HG03439 (cell line): ENCODE results near the gene PDE4D.
"Not testable (repeated sequence)": the region's sequence is repeated elsewhere in the genome, so short reads cannot be mapped to it uniquely, and the experiment has no call there.

ENCODE experiments used
- ATAC-seq: cut with Tn5 transposase; IDR thresholded peaks from one replicate; pipeline ENCODE4 v1.9.1; 2021; ENCODE audit warnings: mild to moderate bottlenecking, moderate library complexity; ENCODE audit not compliant: unreplicated experiment

Gene PDE4D

DNA sequence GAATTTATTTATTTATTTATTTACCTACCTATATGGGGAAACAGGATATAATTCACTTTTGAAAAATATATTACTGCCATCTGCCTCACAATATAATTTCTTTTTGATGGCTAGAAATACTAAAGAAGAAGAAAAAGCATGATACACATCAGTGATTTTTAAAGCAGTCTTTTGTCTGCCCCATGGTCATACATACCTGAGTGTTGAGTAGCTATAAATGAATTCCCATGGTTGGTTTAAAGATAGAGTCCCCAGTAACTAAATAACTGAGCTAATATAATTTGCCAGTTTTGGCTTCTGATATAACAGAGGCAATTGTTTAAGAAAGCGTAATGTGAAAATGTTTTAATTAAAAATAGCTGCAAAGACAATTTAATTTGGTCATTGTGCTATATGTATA lies 447.8 kb downstream of the PDE4D start:
- ATAC-seq: no peak

DNA sequence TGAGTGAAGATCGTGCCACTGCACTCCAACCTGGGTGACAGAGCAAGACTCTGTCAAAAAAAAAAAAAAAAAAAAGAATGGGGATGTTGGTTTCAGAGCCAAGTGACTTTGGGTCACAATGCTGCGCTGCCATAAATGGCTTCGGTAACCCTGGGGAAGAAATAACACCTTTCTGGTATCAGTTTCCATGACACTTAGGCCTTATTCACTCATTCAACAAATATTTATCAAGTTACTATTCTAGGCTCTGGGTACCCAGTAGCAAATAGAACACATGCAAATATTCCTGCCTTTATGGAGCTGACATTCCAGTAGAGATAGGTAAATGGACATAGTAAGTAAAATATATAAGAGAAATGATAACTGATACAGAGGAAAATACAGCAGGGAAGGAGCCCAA lies 454.2 kb downstream of the PDE4D start:
- ATAC-seq: no peak

DNA sequence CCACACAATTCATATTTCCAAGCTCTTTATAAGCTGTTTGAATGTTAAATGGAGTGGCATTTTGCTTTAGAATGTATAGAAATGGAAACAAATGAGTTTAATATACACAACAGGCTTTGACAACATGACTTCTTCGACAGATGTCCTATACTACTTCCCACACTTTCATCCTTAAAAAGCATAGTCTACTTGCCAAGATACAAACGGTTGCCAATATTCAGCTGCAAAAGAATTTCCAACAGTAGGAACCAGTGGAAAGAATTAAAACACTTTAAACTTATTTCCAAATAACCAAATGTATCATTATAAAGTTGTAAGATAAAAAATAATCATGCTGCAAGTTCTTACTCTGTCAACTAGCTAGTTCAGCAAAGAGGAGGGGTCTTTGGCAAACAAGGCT lies 456.4 kb downstream of the PDE4D start:
- no peak for ATAC-seq

DNA sequence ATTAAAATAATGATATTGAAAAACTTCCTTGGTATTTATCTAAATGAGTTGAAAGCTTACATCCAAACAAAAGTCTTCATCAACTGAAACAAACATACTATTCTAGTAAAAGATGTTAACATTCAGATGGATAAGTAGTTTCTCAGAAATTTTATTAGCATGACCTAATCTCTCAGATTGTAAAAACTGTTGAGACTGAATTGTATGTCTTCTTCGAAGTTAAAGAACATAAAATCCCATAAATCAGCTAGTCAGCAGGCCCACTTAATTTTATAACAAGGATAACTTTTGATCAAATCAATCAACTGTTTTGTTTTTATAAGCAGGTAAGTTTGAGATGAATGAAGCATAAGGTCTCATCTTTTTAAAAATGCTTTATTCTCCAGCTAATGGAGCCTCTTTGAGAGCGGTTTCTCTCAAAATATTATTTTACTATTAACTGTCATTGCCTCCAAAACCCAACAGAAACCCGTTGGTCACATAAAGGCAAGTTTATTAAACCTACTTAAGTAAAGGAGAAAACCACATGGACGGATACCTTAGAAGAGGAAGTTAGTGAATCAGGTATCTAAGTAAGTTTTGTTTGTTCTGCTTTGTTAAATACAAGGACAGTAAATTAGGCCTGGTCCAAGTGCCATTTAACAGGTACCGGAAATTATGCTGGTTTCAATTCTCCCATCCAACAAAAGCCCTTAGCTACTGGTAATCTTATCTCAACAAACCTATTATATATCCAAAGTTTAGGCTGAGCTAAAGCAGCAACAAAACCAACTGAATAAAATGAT lies 457.0 kb downstream of the PDE4D start:
- ATAC-seq: no peak

DNA sequence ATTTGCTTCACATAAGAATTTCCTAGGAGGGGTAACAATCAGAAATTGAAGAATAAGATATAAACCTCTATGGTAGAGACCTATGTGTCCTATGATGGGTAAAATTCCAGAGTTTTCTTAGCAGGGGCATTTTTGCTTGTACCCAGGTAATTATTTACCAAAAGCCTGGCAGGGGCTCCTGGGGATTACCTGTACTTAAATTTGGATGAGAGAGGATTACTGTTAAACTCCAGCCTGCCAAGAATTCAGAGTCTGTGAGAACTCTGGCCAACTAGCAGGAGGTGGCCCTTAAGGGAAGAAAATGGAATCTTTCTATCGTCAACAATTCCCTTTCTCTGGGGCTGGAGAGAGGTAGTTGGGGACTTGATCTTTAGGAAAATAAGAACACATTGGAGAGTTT lies 460.4 kb downstream of the PDE4D start:
- no peak for ATAC-seq

DNA sequence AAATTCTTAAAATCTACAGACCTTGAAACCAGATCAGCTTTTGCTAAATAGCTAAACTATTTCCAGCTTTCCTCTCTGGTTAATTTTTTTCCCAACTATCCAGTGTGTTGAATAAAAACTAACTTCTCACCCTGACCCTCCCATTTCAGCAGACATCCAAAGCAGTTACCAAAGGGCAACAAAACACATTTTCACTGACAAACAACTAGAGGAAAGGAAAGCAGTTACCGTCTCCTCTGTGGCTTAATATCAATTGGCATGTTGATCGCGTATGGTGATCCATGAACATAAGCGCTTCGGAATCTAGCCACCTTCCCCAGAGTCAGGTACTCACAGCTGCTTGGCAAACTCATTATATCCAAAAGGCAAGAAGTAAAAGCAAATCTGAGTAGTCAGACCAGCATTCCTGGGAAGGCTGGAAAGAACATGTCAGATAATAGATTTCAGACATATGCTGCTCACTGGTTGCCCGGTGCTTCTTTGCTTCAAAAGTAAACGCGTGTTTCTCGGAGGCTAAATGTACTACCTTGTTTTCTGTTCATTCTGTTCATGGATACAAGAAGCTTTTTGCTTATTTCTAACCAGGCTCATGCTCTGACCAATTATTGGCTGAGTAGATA lies 463.4 kb downstream of the PDE4D start:
- ATAC-seq: no peak

DNA sequence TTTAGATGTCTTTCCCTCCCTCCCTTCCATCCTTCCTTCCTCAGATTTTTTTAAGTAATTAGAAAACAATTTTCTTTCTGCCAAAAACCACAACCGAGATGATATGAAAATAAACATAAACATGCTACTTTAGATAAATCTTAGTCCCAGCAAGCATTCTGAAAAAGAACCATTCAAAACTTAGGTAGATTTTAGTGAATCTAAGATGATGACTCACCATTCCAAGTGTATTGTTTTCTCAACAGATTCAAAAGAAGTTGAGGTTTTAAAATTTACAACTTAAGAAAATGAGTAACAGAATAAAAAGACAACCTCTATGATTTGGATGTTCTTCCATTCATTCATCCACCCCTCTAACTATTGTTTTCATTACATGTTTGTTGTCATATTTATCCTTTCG lies 465.1 kb downstream of the PDE4D start:
- ATAC-seq: no peak

DNA sequence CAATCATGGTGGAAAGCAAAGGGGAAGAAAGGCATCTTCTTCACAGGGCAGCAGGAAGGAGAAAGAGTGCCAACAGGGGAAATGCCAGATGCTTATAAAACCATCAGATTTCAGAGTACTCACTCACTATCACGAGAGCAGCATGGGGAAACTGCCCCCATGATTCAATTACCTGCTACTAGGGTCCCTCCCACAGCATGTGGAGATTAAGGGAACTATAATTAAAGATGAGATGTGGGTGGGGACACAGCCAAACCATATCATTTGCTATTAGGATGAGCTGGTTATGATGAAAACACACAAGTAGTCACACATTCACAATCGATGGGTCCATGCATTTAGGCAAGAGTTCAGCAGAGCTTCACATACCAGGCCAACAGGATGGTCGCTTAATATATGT lies 469.0 kb downstream of the PDE4D start:
- no peak for ATAC-seq

DNA sequence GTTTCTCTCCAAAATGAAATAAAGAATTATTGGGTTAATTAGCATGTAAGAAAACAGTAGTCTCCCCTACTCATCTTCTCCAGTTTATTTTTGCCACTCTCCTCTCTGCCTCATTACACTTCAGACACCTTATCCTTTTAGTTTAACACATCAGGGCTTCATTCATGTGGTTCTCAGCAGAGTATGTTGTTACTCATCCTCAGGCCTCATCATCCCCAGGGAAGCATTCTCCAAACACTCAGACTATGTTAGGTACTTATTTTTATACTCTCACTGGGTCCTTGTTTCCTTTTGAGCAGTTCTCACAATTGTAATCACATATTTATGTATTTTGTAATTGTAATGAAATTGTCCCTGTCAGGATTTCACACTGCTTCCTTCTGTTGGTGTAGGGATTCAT lies 470.5 kb downstream of the PDE4D start:
- no peak for ATAC-seq

DNA sequence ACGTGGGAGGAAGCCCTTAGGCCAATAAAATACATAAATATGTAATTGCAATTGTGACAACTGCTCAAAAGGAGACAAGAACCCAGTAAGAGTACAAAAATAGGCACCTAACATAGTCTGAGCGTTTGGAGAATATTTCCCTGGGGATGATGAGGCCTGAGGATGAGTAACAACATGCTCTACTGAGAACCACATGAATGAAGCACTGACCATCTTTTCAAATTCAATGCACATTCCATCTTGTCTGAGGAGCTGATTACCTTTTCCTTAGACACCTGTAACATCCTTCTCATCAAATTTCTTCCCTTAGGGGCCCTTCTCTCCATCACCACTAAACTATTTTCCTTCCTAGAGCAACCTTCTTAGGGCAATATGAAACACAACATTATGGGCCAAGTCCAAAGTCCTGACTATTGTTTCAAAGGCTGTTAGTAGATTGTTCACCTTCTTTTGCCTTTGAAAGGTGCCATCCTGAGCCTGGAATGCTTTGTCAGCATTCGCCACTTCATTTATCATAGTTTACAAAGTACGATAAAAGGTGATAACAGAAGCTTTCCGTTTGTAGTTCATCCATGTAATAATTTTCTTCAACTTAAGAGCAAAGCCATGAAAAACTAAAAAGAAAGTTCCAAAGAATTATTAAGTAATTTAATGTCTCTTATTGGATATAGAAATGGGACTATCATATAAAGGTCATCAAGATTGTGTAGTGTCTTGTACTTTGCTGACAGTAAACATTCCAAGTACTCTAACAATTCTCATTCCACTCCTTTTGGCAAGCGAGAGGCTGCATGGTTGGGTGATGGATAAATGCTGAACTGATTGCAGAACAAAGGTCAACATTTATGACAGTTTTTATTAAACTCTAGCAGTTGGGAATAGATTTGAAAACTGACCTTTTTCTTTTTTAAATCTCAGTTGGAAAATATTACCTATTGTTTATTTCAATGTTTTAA lies 471.3 kb downstream of the PDE4D start:
- no peak for ATAC-seq

DNA sequence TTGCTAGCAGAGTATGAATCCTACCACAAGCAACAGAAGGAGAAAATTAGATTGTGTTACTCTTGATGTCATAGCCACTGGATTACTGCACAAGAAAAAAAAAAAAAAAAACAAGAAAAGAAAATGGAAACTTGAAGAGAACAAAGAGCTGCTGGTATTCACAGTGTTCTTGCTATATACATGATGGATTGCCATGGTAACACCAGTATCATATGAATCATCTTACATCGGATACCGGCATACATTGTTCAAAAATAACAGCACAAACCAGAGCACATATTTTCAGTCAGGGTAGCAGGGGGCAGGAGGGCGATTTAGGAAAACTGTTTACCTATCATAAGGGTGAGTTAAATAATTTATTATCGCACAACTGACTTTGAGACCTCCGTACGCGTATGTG lies 472.9 kb downstream of the PDE4D start:
- no peak for ATAC-seq

DNA sequence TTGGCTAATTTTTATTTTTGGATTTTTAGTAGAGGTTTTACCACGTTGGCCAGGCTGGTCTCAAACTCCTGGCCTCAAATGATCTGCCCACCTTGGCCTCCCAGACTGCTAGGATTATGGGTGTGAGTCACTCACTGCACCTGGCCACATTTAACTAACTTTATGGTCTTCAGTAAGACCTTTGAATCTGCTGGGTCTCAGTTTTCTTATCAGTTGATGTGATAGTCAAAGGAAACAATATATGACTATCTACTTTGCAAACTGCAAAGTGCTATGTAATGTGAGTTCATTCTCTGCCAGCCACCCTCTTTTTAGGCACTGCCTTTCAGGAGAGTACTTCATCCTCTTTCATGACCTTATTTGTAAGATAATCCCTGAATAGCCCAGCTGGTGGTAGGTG lies 474.7 kb downstream of the PDE4D start:
- no peak for ATAC-seq

DNA sequence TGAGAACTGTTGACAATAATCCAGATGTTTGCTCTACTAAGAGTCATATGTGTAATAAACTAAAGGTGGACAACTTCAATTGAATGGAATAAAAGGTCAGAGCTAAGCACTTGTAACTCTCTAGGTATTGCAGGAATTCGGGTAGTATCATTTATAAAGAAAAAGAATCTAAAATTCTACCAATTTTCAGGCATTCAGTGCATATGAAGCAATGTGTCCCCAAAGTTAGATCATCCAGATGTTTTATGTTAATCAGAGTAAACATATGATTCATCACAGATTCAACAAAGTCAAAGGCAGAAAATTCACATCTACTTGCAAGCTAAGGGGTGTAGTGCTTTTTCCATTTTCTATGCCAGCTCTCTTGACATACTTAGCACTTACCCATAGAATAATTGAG lies 477.1 kb downstream of the PDE4D start:
- no peak for ATAC-seq

DNA sequence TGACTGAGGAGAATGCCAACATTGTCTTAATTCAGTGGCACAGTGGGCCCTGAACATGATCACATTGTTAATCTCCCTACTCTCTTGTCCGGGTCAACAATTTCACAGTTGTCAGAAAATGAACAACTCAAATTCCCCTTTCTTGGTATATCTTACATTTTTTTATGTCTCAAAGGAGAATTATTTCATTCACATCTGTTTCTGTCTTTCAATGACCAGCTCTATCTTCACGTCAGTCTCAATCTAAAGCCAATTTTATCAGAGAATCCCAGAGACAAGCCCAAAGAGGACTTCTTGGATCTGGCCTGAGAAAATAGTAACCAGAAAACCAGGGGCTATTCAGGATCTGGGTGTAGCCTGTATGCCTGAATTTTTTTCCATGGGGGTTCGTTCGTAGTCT lies 477.5 kb downstream of the PDE4D start:
- ATAC-seq: no peak

DNA sequence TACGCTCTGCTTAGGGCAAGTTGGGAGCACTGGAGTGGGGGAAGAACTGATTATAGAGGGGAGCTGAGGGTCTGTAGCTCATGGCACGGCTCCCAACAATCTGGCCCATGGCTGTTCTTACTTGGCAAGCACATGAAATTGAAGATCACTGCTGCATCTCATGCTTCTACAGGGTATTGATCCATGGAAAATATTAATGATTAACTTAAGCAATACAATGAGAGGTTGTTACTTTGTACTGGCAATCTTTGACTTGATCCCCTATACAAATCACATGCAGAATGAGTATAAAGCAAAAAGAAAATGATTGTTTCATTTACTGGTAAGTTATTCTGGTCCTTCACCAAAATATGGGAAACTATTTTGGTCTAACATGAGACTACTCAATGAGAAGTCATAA lies 481.1 kb downstream of the PDE4D start:
- no peak for ATAC-seq

DNA sequence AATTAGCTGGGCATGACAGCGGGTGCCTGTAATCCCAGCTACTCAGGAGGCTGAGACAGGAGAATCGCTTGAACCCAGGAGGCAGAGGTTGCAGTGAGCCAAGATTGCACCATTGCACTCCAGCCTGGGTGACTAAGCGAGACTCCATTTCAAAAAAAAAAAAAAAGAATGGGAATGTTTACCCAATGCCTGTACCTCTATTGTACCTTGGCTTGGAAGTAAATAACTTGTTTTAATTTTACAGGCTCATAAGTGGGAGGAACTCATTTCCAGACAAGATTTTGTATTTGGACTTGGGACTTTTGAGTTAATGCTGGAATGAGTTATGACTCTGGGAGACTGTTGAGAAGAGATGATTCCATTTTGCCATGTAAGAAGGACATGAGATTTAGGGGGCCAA lies 484.5 kb downstream of the PDE4D start:
- ATAC-seq: not testable (repeated sequence)

DNA sequence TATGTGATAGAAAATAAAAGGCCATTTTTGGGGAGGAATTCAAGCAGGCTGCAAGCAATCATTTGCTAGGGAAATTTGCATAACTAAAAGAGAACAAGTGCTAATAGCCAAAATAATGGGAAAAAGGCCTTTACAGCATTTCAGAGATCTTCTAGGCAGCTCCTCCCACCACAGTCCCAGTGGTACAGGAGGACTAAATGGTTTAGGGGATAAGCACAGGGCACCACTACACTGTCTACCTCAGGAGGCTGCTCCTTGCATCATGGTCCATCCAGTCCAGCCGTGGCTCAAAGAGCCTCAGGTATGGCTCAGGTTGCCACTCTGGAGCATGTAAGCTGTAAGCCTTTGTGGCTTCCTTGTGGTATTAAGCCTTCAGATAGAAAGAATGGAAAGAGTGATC lies 485.6 kb downstream of the PDE4D start:
- no peak for ATAC-seq

DNA sequence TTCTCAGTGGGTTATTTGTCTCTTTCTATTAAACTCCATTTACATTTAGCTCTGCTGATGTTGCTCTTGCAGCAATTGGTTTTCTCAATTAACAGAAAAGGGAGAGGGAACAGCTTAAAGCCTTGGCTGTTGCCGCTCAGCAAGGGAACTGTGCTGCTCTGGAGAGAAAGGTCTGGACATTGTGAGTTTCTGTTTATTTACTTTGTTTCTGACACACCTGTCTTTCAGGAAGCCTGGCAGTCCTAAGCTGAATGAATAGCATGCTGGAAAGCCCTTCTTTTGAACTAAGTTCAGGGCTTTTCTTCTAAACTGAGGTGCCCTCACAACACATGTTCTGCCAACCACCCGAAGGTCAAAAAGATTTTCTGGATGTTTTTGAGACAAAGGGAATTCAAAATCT lies 491.9 kb downstream of the PDE4D start:
- no peak for ATAC-seq

DNA sequence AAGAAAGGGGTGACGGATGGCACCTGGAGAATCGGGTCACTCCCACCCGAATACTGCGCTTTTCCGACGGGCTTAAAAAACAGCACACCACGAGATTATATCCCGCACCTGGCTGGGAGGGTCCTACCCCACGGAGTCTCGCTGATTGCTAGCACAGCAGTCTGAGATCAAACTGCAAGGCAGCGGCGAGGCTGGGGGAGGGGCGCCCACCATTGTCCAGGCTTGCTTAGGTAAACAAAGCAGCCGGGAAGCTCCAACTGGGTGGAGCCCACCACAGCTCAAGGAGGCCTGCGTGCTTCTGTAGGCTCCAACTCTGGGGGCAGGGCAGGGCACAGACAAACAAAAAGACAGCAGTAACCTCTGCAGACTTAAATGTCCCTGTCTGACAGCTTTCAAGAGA lies 498.6 kb downstream of the PDE4D start:
- ATAC-seq: not testable (repeated sequence)

DNA sequence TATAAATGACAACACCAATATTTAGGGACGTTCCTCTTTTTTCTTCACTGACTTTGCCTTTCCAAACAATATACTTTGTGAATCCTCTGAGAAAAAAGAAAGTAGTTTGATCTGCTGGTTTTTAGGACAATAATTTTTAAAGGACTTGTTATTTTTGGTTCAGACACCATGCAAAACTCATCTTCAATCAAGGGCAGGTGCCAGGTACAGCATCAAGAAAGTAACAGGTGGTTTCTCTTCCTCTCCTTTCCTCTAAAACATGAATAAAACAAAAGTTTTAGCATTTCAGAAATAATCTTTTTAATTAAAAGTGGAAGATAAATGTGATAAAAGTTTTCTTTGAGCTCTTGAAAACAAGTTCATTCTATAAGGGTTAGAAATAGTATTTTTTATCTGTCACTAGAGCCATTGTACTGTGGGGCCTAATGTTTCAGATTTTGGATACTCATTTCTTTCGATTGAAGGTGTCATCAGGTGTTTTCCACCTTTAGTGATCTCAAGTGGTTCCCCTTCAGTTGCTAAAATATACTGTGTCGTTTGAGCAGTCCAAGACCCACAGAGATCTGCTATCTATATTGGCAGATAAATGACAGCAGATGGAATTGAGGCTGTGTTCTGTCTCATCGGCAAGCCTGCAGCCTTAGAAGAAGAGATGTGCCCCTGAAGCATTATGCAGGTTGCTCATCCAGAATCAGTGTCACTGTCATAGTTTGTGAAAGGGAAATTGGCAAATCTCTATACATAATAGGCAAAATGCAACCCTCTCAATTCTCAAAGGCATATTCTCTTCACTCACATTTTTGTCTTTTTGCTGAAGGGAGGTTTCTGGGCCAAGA lies 499.7 kb downstream of the PDE4D start:
- ATAC-seq: no peak

DNA sequence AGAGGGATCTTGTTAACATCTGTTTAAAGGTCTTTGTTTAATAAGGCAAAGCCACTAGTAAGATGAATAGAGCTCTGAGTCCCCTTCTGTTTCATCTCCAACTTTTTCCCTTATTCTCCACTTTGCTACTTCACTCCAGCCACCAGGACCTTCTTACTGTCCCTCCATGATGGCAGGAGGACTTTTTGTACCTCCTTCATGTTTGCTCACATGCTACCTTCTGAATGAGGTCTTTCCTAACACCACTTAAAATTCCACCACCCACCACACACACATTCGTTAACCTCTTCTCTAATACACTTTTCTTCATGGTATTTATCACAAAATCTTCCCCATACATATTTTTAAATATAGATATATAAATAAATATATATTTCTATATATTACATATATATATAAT lies 501.9 kb downstream of the PDE4D start:
- ATAC-seq: no peak
